SKM-1 (cell line): ENCODE results near the gene CCDC144A.
"Not testable (repeated sequence)": the region's sequence is repeated elsewhere in the genome, so short reads cannot be mapped to it uniquely, and the experiment has no call there.

Experiments
- DNase-seq: peaks from one replicate; lab custom pipeline; 2025; ENCODE audit not compliant: unreplicated experiment; lab: John Stamatoyannopoulos, UW

Gene CCDC144A

GRCh38 chr17:16818821-16819683 lies 129.0 kb downstream of the CCDC144A start:
- DNase-seq: no peak

GRCh38 chr17:16820161-16820877 lies 130.3 kb downstream of the CCDC144A start:
- no peak for DNase-seq

GRCh38 chr17:16820979-16821543 lies 131.0 kb downstream of the CCDC144A start:
- no peak for DNase-seq

- DNase-seq: not testable (repeated sequence)
Observed at GRCh38 chr17:16822133-16822532, 132.1 kb downstream of the CCDC144A start.

GRCh38 chr17:16823768-16824406 lies 133.8 kb downstream of the CCDC144A start:
- DNase-seq: not testable (repeated sequence)
